ENCODE measurements around the gene CCHCR1.

The CCHCR1 gene

GRCh38 chr6:31154436-31154835 is 3.2 kb downstream of the CCHCR1 start:
- Histone ChIP-seq H3K4me2 (ENCODE audit: low read depth, low read length, poor library complexity, severe bottlenecking) (no peak overlapping the region), H3K27ac (ENCODE audit: low read depth, low read length) (no peak overlapping the region), H3K36me3 (ENCODE audit: low read length) (peaks cover 9% of the 10 kb centered on the region; the same call in 1 of the 2 replicates), H3K9me3 (ENCODE audit: insufficient read depth, low read length) (no peaks in the 10 kb centered on the region), H3K4me3 (ENCODE audit: insufficient read depth, low read length, poor library complexity, severe bottlenecking) (no peak overlapping the region), H2AFZ (ENCODE audit: low read depth, low read length, severe bottlenecking) (no peak overlapping the region), H4K20me1 (ENCODE audit: low read depth, low read length) (no peaks in the 10 kb centered on the region), H3K27me3 (ENCODE audit: low read length) (no peaks in the 10 kb centered on the region), H3K9ac (ENCODE audit: low read length) (no peak overlapping the region), H3K79me2 (ENCODE audit: insufficient read depth, low read length) (peaks cover 17% of the 10 kb centered on the region), H3F3A (ENCODE audit: insufficient read depth) (no peaks in the 10 kb centered on the region), H3K9me2 (replicated peaks; ENCODE audit: insufficient read depth, low read length) (no peaks in the 10 kb centered on the region)
- TF ChIP-seq CTCF (IDR thresholded peaks at IDR 0.05; ENCODE audit: insufficient read depth, low read length, poor library complexity, severe bottlenecking) (no peak), EZH2phosphoT487 (conservative IDR thresholded peaks at IDR 0.05; ENCODE audit: low read length) (no peak)

DNA sequence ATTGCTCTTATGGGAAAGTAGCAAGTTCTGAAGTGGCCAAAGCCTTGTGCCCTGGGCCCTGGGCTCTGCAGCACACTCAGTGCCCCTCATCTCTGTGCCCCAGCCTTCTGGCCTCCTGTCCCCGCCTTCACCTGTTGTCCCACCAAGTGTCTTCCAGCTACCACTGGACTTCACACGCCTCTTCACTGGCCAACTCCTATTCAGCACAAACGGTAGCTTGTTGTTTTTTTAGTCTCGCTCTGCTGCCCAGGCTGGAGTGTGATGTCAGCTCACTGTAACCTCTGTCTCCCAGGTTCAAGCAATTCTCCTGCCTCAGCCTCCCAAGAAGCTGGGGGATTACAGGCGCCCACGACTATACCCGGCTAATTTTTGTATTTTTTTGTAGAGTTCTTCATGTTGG is 4.8 kb downstream of the CCHCR1 start:
- Histone ChIP-seq H3K27me3 (ENCODE audit: low read length) (no peaks in the 10 kb centered on the region), H3K79me2 (ENCODE audit: insufficient read depth, low read length) (peaks cover 7% of the 10 kb centered on the region; the same call in 1 of the 2 replicates), H3F3A (ENCODE audit: insufficient read depth) (no peaks in the 10 kb centered on the region), H4K20me1 (ENCODE audit: low read depth, low read length) (no peaks in the 10 kb centered on the region), H2AFZ (ENCODE audit: low read depth, low read length, severe bottlenecking) (no peak overlapping the region), H3K27ac (ENCODE audit: low read depth, low read length) (no peak overlapping the region), H3K9me3 (ENCODE audit: insufficient read depth, low read length) (no peaks in the 10 kb centered on the region), H3K4me2 (ENCODE audit: low read depth, low read length, poor library complexity, severe bottlenecking) (no peak overlapping the region), H3K9me2 (replicated peaks; ENCODE audit: insufficient read depth, low read length) (no peaks in the 10 kb centered on the region), H3K36me3 (ENCODE audit: low read length) (peaks cover 9% of the 10 kb centered on the region; the same call in 1 of the 2 replicates), H3K9ac (ENCODE audit: low read length) (no peak overlapping the region), H3K4me3 (ENCODE audit: insufficient read depth, low read length, poor library complexity, severe bottlenecking) (no peak overlapping the region)
- TF ChIP-seq EZH2phosphoT487 (conservative IDR thresholded peaks at IDR 0.05; ENCODE audit: low read length) (no peak), CTCF (IDR thresholded peaks at IDR 0.05; ENCODE audit: insufficient read depth, low read length, poor library complexity, severe bottlenecking) (no peak)

GRCh38 chr6:31149827-31150447 is 7.7 kb downstream of the CCHCR1 start:
- no peak overlapping the region for H3K27ac ChIP-seq (ENCODE audit: low read depth, low read length)
- no peak overlapping the region for H3K4me3 ChIP-seq (ENCODE audit: insufficient read depth, low read length, poor library complexity, severe bottlenecking)
- no peaks in the 10 kb centered on the region for H3K79me2 ChIP-seq (ENCODE audit: insufficient read depth, low read length)
- no peak overlapping the region for H2AFZ ChIP-seq (ENCODE audit: low read depth, low read length, severe bottlenecking)
- H3K36me3 ChIP-seq (ENCODE audit: low read length): peaks cover 4% of the 10 kb centered on the region; the same call in 1 of the 2 replicates
- H3K9ac ChIP-seq (ENCODE audit: low read length): no peak overlapping the region
- no peaks in the 10 kb centered on the region for H3F3A ChIP-seq (ENCODE audit: insufficient read depth)
- H3K9me3 ChIP-seq (ENCODE audit: insufficient read depth, low read length): no peaks in the 10 kb centered on the region
- H4K20me1 ChIP-seq (ENCODE audit: low read depth, low read length): no peaks in the 10 kb centered on the region
- no peaks in the 10 kb centered on the region for H3K27me3 ChIP-seq (ENCODE audit: low read length)
- no peak overlapping the region for H3K4me2 ChIP-seq (ENCODE audit: low read depth, low read length, poor library complexity, severe bottlenecking)
- TF ChIP-seq CTCF (IDR thresholded peaks at IDR 0.05; ENCODE audit: insufficient read depth, low read length, poor library complexity, severe bottlenecking) (no peak), EZH2phosphoT487 (conservative IDR thresholded peaks at IDR 0.05; ENCODE audit: low read length) (no peak)
- no peaks in the 10 kb centered on the region for H3K9me2 ChIP-seq (replicated peaks; ENCODE audit: insufficient read depth, low read length)
